Measurements from ENCODE around the gene FSTL1.

Gene FSTL1

DNA sequence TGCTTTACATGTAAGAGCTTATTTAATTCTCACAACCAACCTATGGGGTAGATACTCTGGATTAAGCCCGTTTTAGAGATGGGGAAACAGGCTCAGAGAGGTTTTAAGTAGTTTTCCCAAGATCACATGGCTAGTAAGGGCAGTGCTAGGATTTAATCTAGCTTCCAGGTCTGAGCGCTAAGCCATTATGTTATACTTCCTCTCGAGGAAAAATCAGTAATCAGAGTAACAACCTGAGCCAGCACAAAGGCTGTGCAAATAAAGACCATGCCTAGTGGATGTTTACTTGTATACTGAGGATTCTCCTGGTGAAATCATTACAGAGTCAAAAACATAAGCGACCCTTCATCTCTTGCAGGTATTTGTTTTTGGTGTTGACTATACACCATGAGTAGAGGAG is 9.0 kb downstream of the FSTL1 start:
- peaks cover 9% of the 10 kb centered on the region for H3K36me3 ChIP-seq (ENCODE audit: control insufficient read depth, insufficient read depth, low read length)
- H3K27ac ChIP-seq (ENCODE audit: insufficient read depth, low read depth, low read length, poor library complexity, severe bottlenecking): no peak overlapping the region
- H3K27me3 ChIP-seq (ENCODE audit: control insufficient read depth, insufficient read depth, low read length, poor library complexity, severe bottlenecking): no peaks in the 10 kb centered on the region
- 95 to 97% methylated on average over 4 of the region's 4 CpGs for WGBS, 2 experiments
- H3K9me3 ChIP-seq (ENCODE audit: control insufficient read depth, low read length): no peaks in the 10 kb centered on the region
- peaks cover 13% of the 10 kb centered on the region for H3K4me1 ChIP-seq (ENCODE audit: control insufficient read depth, insufficient read depth, low read length)
- no peak overlapping the region for H3K4me3 ChIP-seq (ENCODE audit: insufficient read depth, low read depth, low read length)

GRCh38 chr3:120440762-120441161 is 10.0 kb downstream of the FSTL1 start:
- Histone ChIP-seq H3K9me3 (ENCODE audit: control insufficient read depth, low read length) (no peaks in the 10 kb centered on the region), H3K4me3 (ENCODE audit: insufficient read depth, low read depth, low read length) (no peak overlapping the region), H3K27ac (ENCODE audit: insufficient read depth, low read depth, low read length, poor library complexity, severe bottlenecking) (no peak overlapping the region), H3K4me1 (ENCODE audit: control insufficient read depth, insufficient read depth, low read length) (peaks cover 20% of the 10 kb centered on the region), H3K27me3 (ENCODE audit: control insufficient read depth, insufficient read depth, low read length, poor library complexity, severe bottlenecking) (no peaks in the 10 kb centered on the region), H3K36me3 (ENCODE audit: control insufficient read depth, insufficient read depth, low read length) (peaks cover 9% of the 10 kb centered on the region)
- WGBS, 2 experiments: 93 to 96% methylated on average over 3 of the region's 3 CpGs

GRCh38 chr3:120440001-120440703 is 10.6 kb downstream of the FSTL1 start:
- peaks cover 9% of the 10 kb centered on the region for H3K36me3 ChIP-seq (ENCODE audit: control insufficient read depth, insufficient read depth, low read length)
- no peaks in the 10 kb centered on the region for H3K9me3 ChIP-seq (ENCODE audit: control insufficient read depth, low read length)
- 94 to 97% methylated on average over 5 of the region's 5 CpGs for WGBS, 2 experiments
- peaks cover 20% of the 10 kb centered on the region for H3K4me1 ChIP-seq (ENCODE audit: control insufficient read depth, insufficient read depth, low read length)
- no peak overlapping the region for H3K4me3 ChIP-seq (ENCODE audit: insufficient read depth, low read depth, low read length)
- no peaks in the 10 kb centered on the region for H3K27me3 ChIP-seq (ENCODE audit: control insufficient read depth, insufficient read depth, low read length, poor library complexity, severe bottlenecking)
- H3K27ac ChIP-seq (ENCODE audit: insufficient read depth, low read depth, low read length, poor library complexity, severe bottlenecking): no peak overlapping the region

GRCh38 chr3:120438665-120439370 is 12.0 kb downstream of the FSTL1 start:
- Histone ChIP-seq H3K27ac (ENCODE audit: insufficient read depth, low read depth, low read length, poor library complexity, severe bottlenecking) (peak overlapping the region; percentile 26), H3K9me3 (ENCODE audit: control insufficient read depth, low read length) (no peaks in the 10 kb centered on the region), H3K36me3 (ENCODE audit: control insufficient read depth, insufficient read depth, low read length) (peaks cover 9% of the 10 kb centered on the region), H3K4me1 (ENCODE audit: control insufficient read depth, insufficient read depth, low read length) (peaks cover 20% of the 10 kb centered on the region), H3K27me3 (ENCODE audit: control insufficient read depth, insufficient read depth, low read length, poor library complexity, severe bottlenecking) (no peaks in the 10 kb centered on the region), H3K4me3 (ENCODE audit: insufficient read depth, low read depth, low read length) (no peak overlapping the region)
- 87 to 89% methylated on average over 10 of the region's 10 CpGs for WGBS, 2 experiments

DNA sequence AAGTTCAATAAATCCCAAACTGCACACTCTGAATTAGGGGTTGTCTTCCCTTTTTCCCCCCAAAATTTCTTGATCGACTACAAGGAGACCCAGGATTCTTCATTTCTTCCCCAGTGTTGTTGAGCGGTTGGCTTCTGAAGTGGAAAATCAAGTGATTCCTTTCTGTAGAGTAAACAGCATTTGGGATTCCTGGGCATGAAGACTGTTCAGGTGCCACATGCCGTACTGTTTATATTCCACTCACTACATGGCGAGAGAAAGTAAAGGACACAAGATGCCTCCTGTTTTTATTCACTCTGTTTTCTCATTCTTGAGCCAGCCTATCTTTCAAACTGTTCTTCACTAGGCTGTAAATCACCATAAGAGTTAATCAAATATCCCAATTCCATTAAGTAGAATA is 12.6 kb downstream of the FSTL1 start:
- Histone ChIP-seq H3K36me3 (ENCODE audit: control insufficient read depth, insufficient read depth, low read length) (peaks cover 9% of the 10 kb centered on the region), H3K9me3 (ENCODE audit: control insufficient read depth, low read length) (no peaks in the 10 kb centered on the region), H3K27me3 (ENCODE audit: control insufficient read depth, insufficient read depth, low read length, poor library complexity, severe bottlenecking) (no peaks in the 10 kb centered on the region), H3K27ac (ENCODE audit: insufficient read depth, low read depth, low read length, poor library complexity, severe bottlenecking) (no peak overlapping the region), H3K4me1 (ENCODE audit: control insufficient read depth, insufficient read depth, low read length) (peaks cover 20% of the 10 kb centered on the region), H3K4me3 (ENCODE audit: insufficient read depth, low read depth, low read length) (no peak overlapping the region)
- 95 to 96% methylated on average over 4 of the region's 4 CpGs for WGBS, 2 experiments

- WGBS, 2 experiments: 95 to 98% methylated on average over 2 of the region's 2 CpGs
- H3K4me1 ChIP-seq (ENCODE audit: control insufficient read depth, insufficient read depth, low read length): peaks cover 26% of the 10 kb centered on the region
- no peak overlapping the region for H3K27ac ChIP-seq (ENCODE audit: insufficient read depth, low read depth, low read length, poor library complexity, severe bottlenecking)
Measured at GRCh38 chr3:120437559-120437958, 13.2 kb downstream of the FSTL1 start.

DNA sequence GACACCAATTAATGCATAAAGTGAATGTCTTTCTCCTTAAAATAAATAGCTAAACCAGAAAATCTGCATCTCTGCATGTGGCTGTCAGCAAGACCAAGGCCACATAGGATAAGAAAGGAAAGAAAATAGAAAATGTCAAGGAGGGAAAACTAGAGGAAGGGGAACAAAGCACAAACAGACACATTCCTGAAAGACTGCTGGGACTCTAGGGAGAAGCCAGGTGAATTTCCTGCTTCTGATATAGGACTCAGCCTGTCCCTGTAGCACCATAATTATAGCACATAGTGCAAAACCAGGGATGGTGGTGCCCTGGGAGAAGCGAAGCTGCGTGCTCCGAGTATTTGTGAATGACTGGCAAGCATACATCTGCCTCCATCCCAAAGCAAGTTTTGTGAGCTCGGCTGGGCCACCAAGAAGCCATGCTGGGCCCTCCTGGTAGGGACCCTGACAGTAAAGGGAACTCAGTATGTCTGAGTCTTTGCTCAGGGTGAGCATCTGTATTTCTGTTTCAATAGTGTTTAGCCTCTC is 14.2 kb downstream of the FSTL1 start:
- Histone ChIP-seq H3K36me3 (ENCODE audit: control insufficient read depth, insufficient read depth, low read length) (peaks cover 9% of the 10 kb centered on the region), H3K27me3 (ENCODE audit: control insufficient read depth, insufficient read depth, low read length, poor library complexity, severe bottlenecking) (no peaks in the 10 kb centered on the region), H3K9me3 (ENCODE audit: control insufficient read depth, low read length) (no peaks in the 10 kb centered on the region), H3K4me1 (ENCODE audit: control insufficient read depth, insufficient read depth, low read length) (peaks cover 28% of the 10 kb centered on the region), H3K4me3 (ENCODE audit: insufficient read depth, low read depth, low read length) (no peak overlapping the region), H3K27ac (ENCODE audit: insufficient read depth, low read depth, low read length, poor library complexity, severe bottlenecking) (no peak overlapping the region)
- WGBS, 2 experiments: 80 to 82% methylated on average over 4 of the region's 4 CpGs

More at GRCh38 chr3:120437559-120437958, 13.2 kb downstream of the FSTL1 start:
- Histone ChIP-seq H3K4me3 (ENCODE audit: insufficient read depth, low read depth, low read length) (no peak overlapping the region), H3K9me3 (ENCODE audit: control insufficient read depth, low read length) (no peaks in the 10 kb centered on the region), H3K27me3 (ENCODE audit: control insufficient read depth, insufficient read depth, low read length, poor library complexity, severe bottlenecking) (no peaks in the 10 kb centered on the region), H3K36me3 (ENCODE audit: control insufficient read depth, insufficient read depth, low read length) (peaks cover 9% of the 10 kb centered on the region)

GRCh38 chr3:120435621-120436020 is 15.2 kb downstream of the FSTL1 start:
- peaks cover 4% of the 10 kb centered on the region for H3K36me3 ChIP-seq (ENCODE audit: control insufficient read depth, insufficient read depth, low read length)
- H3K9me3 ChIP-seq (ENCODE audit: control insufficient read depth, low read length): no peaks in the 10 kb centered on the region
- no peak overlapping the region for H3K4me3 ChIP-seq (ENCODE audit: insufficient read depth, low read depth, low read length)
- no peaks in the 10 kb centered on the region for H3K27me3 ChIP-seq (ENCODE audit: control insufficient read depth, insufficient read depth, low read length, poor library complexity, severe bottlenecking)
- no peak overlapping the region for H3K27ac ChIP-seq (ENCODE audit: insufficient read depth, low read depth, low read length, poor library complexity, severe bottlenecking)
- 90 to 92% methylated on average over 2 to 3 of the region's 4 CpGs for WGBS, 2 experiments
- peaks cover 28% of the 10 kb centered on the region for H3K4me1 ChIP-seq (ENCODE audit: control insufficient read depth, insufficient read depth, low read length)

- H3K4me1 ChIP-seq (ENCODE audit: control insufficient read depth, insufficient read depth, low read length): peaks cover 30% of the 10 kb centered on the region
- H3K27me3 ChIP-seq (ENCODE audit: control insufficient read depth, insufficient read depth, low read length, poor library complexity, severe bottlenecking): no peaks in the 10 kb centered on the region
- H3K4me3 ChIP-seq (ENCODE audit: insufficient read depth, low read depth, low read length): no peak overlapping the region
- no peaks in the 10 kb centered on the region for H3K9me3 ChIP-seq (ENCODE audit: control insufficient read depth, low read length)
- H3K36me3 ChIP-seq (ENCODE audit: control insufficient read depth, insufficient read depth, low read length): no peaks in the 10 kb centered on the region
- H3K27ac ChIP-seq (ENCODE audit: insufficient read depth, low read depth, low read length, poor library complexity, severe bottlenecking): no peak overlapping the region
- 95 to 96% methylated on average over 4 of the region's 4 CpGs for WGBS, 2 experiments
Measured at GRCh38 chr3:120433662-120434331, 17.0 kb downstream of the FSTL1 start.

Data from ectodermal cell (in vitro differentiated cells).